ENCODE results near the gene PYCR2. TPM values are rescaled to one million over a fixed set of nuclear protein-coding genes. Genes with fewer than 3 reads are reported as not detected.
"Not testable (repeated sequence)": the region's sequence is repeated elsewhere in the genome, so short reads cannot be mapped to it uniquely, and the experiment has no call there.

Gene PYCR2
- total RNA-seq, 1 donor from 2014 or later = 38.1 TPM

- Histone ChIP-seq H3K4me3 (ENCODE audit: insufficient read depth, low read depth, low read length) (no peak overlapping the region), H3K9ac (ENCODE audit: low read length) (no peak overlapping the region), H3K4me2 (ENCODE audit: low read length) (no peak overlapping the region), H3K79me2 (ENCODE audit: insufficient read depth, low read length) (no peaks in the 10 kb centered on the region), H2AFZ (ENCODE audit: low read depth, low read length) (no peak overlapping the region), H3K27ac (ENCODE audit: low read depth, low read length) (no peak overlapping the region), H3K27me3 (ENCODE audit: insufficient read depth, low read length) (no peaks in the 10 kb centered on the region), H3K4me1 (ENCODE audit: insufficient read depth, low read length) (no peaks in the 10 kb centered on the region), H4K20me1 (ENCODE audit: insufficient read depth, low read length) (no peaks in the 10 kb centered on the region), H3K36me3 (ENCODE audit: insufficient read depth, low read length) (no peaks in the 10 kb centered on the region), H3K9me3 (ENCODE audit: insufficient read depth, low read depth, low read length) (no peaks in the 10 kb centered on the region)
- peaks cover 4% of the 10 kb centered on the region for H3K4me1 Mint-ChIP-seq (ENCODE audit: low read depth, unreplicated experiment)
- TF ChIP-seq CTCF (IDR thresholded peaks at IDR 0.05; ENCODE audit: insufficient read depth, low read depth, low read length) = no peak
- no peak for TF ChIP-seq EZH2 (IDR thresholded peaks at IDR 0.05; ENCODE audit: insufficient read depth, low read length)
- no peak overlapping the region for H3K4me3 Mint-ChIP-seq (ENCODE audit: unreplicated experiment)
- H3K27me3 Mint-ChIP-seq (ENCODE audit: low read depth, unreplicated experiment) = peaks cover 1% of the 10 kb centered on the region
- FAIRE-seq (no peak), DNase-seq (ENCODE audit: low read depth) (no peak)
- peaks cover 5% of the 10 kb centered on the region for H3K36me3 Mint-ChIP-seq (ENCODE audit: low read depth, unreplicated experiment)
- no peak overlapping the region for H3K27ac Mint-ChIP-seq (ENCODE audit: unreplicated experiment)
- H3K9me3 Mint-ChIP-seq (ENCODE audit: unreplicated experiment) = peaks cover 7% of the 10 kb centered on the region
Observed at GRCh38 chr1:225972344-225973152, 48.5 kb upstream of the PYCR2 start.

GRCh38 chr1:225970592-225971157 is 46.6 kb upstream of the PYCR2 start:
- H3K4me2 ChIP-seq (ENCODE audit: low read length); H3K27ac ChIP-seq (ENCODE audit: low read depth, low read length); H4K20me1 ChIP-seq (ENCODE audit: insufficient read depth, low read length); H3K4me3 ChIP-seq (ENCODE audit: insufficient read depth, low read depth, low read length); FAIRE-seq; H3K27me3 ChIP-seq (ENCODE audit: insufficient read depth, low read length); H3K9me3 Mint-ChIP-seq (ENCODE audit: unreplicated experiment); H3K27ac Mint-ChIP-seq (ENCODE audit: unreplicated experiment); H3K4me1 ChIP-seq (ENCODE audit: insufficient read depth, low read length); H3K4me3 Mint-ChIP-seq (ENCODE audit: unreplicated experiment); H3K36me3 ChIP-seq (ENCODE audit: insufficient read depth, low read length); H3K27me3 Mint-ChIP-seq (ENCODE audit: low read depth, unreplicated experiment); H3K79me2 ChIP-seq (ENCODE audit: insufficient read depth, low read length); H3K9ac ChIP-seq (ENCODE audit: low read length); H3K9me3 ChIP-seq (ENCODE audit: insufficient read depth, low read depth, low read length); H3K4me1 Mint-ChIP-seq (ENCODE audit: low read depth, unreplicated experiment); H3K36me3 Mint-ChIP-seq (ENCODE audit: low read depth, unreplicated experiment); H2AFZ ChIP-seq (ENCODE audit: low read depth, low read length); DNase-seq (ENCODE audit: low read depth): not testable (repeated sequence)

GRCh38 chr1:225969751-225970150 is 45.7 kb upstream of the PYCR2 start:
- H3K36me3 Mint-ChIP-seq (ENCODE audit: low read depth, unreplicated experiment); DNase-seq (ENCODE audit: low read depth); H3K4me2 ChIP-seq (ENCODE audit: low read length); H3K79me2 ChIP-seq (ENCODE audit: insufficient read depth, low read length); H3K36me3 ChIP-seq (ENCODE audit: insufficient read depth, low read length); H3K27me3 ChIP-seq (ENCODE audit: insufficient read depth, low read length); H3K27ac Mint-ChIP-seq (ENCODE audit: unreplicated experiment); H3K4me3 Mint-ChIP-seq (ENCODE audit: unreplicated experiment); H3K27me3 Mint-ChIP-seq (ENCODE audit: low read depth, unreplicated experiment); H2AFZ ChIP-seq (ENCODE audit: low read depth, low read length); H3K27ac ChIP-seq (ENCODE audit: low read depth, low read length); H3K9ac ChIP-seq (ENCODE audit: low read length); H3K9me3 ChIP-seq (ENCODE audit: insufficient read depth, low read depth, low read length); H3K4me1 Mint-ChIP-seq (ENCODE audit: low read depth, unreplicated experiment); H3K4me1 ChIP-seq (ENCODE audit: insufficient read depth, low read length); FAIRE-seq; H4K20me1 ChIP-seq (ENCODE audit: insufficient read depth, low read length); H3K4me3 ChIP-seq (ENCODE audit: insufficient read depth, low read depth, low read length); H3K9me3 Mint-ChIP-seq (ENCODE audit: unreplicated experiment): not testable (repeated sequence)
